ENCODE measurements around the gene MAB21L2.

MAB21L2 gene

DNA sequence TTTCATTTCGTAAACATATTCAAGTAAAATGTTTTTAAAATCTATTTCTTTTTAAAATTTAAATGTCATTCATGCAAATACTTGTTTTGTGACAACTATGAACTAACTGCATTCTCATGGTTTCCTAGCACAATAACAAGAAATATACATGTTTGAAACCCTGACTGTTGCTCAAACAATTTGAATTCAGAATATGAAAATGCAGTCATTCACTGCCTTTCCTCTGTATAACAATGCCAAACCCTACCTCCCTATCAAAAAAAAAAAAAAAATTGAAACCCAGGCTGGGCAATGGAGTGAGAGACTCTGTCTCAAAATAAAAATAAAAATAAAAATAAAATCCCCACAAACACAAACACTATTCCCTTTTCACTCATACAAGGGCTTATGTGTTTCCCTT, 42.1 kb downstream of the MAB21L2 start:
- no peak for DNase-seq

DNA sequence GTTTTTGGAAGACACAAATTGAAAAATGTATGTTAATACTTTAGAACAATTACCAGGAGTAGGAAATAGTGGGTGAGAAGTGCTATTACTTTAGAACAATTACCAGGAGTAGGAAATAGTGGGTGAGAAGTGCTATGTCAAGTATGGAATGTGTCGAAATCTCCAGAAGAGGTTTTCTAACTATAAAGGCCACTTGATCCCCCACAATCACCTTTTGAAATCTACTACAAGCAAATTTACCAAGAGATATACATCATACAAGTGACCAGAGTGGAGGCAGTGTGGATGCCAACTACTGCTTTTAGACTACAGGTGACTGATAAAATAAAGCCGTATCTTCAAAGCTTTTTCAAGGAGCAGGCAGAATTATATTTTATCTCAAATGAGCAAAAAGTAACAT, 43.1 kb downstream of the MAB21L2 start:
- no peak for DNase-seq

DNA sequence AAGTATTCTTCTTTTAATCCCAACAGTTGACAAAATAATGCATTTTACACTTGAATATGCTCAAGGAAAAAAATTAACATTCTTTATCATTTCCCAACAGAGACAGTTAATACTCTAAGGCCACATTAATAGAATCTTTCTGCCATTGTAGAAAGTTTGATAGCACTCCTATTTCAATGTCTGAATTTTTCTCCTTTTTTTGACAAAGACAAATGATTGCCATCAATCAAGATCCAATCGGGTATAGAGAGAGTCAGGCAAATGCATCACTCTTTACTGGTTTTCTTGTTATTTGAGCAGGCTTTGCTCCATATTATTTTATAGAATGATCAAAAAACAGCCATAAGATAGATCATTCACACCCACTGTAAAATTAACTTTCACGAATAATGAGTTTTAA, 46.1 kb downstream of the MAB21L2 start:
- DNase-seq = no peak

DNA sequence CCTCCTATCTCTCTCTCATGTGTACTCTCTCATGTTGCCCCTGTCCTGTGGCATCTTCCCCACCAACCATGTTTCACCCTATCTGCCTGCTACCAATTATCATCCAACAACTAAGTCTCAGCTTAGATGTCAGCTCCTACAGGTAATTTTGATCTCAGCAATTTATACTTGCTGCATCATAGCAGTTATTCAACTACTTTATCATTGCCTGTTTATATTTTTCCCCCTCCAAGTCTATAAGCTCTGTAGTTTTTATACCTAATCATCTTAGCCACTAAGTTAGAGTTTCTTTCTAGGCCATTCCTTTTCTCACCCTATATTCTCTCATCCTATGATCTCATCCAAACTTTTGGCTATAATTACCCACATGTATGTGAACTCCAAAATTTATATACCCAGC, 50.7 kb downstream of the MAB21L2 start:
- no peak for DNase-seq

Measured in NCI-H69 (cell line).